HCT116 (cell line): ENCODE data around the gene BTF3L4. TPM values are rescaled to one million over a fixed set of nuclear protein-coding genes. Genes with fewer than 3 reads are reported as not detected.
A peak's percentile ranks its signal among the peaks of the same experiment; 100 is the strongest.

Experiments
- ATAC-seq: fragments of 200-7000 bp; cut with Tn5 transposase; 2 replicates; pipeline ENCODE4 v1.9.1; 2020; ENCODE audit warnings: mild to moderate bottlenecking, moderate library complexity
- BruUV-seq: library from RNA; stranded (reverse); fragments of 400-500 nt; replicated peaks from 2 replicates; lab custom pipeline; 2021; lab: Mats Ljungman, UMichigan
- CTCF ChIA-PET: fragments of 300-600 bp; sonication (Branson Sonifier 250); formaldehyde crosslinking; loops from one replicate; lab custom pipeline; 2021; ENCODE audit warnings: antibody characterized with exemption; lab: Charles Lee
- POLR2A ChIA-PET: fragments of 300-600, 350-600 bp; sonication (Branson Sonifier 250); formaldehyde crosslinking; loops from one replicate; lab custom pipeline; 2021; ENCODE audit warnings: antibody characterized with exemption; lab: Charles Lee
- RAD21 ChIA-PET, 2 experiments: fragments of 300-600 bp; sonication (Branson Sonifier 250); formaldehyde crosslinking; loops; one replicate each; lab custom pipeline; 2023; ENCODE audit warnings: low total read pairs in 2 of 2; ENCODE audit not compliant: uncharacterized antibody in 2 of 2, unreplicated experiment in 2 of 2, low non-redundant PET in 1 of 2; lab: Charles Lee
- DNase-seq: peaks from one replicate; pipeline ENCODE4 v3.0.0-alpha.2; 2010; ENCODE audit warnings: low read depth, low spot score
- H2AFZ ChIP-seq: fragments of 200-600 bp; shearing (Covaris generic), sonication (generic); 2 replicates; pipeline ENCODE4 v1.6.1; 2017; ENCODE audit warnings: low read depth, mixed run types, mixed read lengths, antibody characterized with exemption, low read length; ENCODE audit not compliant: poor library complexity, severe bottlenecking
- H3K27ac ChIP-seq: 2 replicates; pipeline ENCODE4 v1.5.1; 2012; ENCODE audit warnings: low read depth, low read length
- H3K27me3 ChIP-seq: fragments of 200-600 bp; sonication (generic); 2 replicates; pipeline ENCODE4 v1.6.1; 2016; ENCODE audit warnings: mixed run types, low read length, mixed read lengths; ENCODE audit not compliant: insufficient read depth
- H3K36me3 ChIP-seq, 2 experiments: fragments of 200-500 bp in 1 of 2; fragments of 200-600 bp in 1 of 2; sonication (Bioruptor generic) in 1 of 2; sonication (generic) in 1 of 2; 2 replicates each; pipeline versions ENCODE4 v1.5.1 to v1.6.1; 2014 to 2016; ENCODE audit warnings: low read length in 2 of 2, inconsistent platforms in 1 of 2, mixed read lengths in 1 of 2, mixed run types in 1 of 2; ENCODE audit not compliant: insufficient read depth in 2 of 2, control insufficient read depth in 1 of 2
- H3K4me1 ChIP-seq, 2 experiments: fragments of 200-600 bp in 1 of 2; sonication (generic) in 1 of 2; 2 replicates each; pipeline versions ENCODE4 v1.5.1 to v1.6.1; 2012 to 2017; ENCODE audit warnings: low read length in 2 of 2, inconsistent platforms in 1 of 2, mild to moderate bottlenecking in 1 of 2, mixed read lengths in 1 of 2, mixed run types in 1 of 2, moderate library complexity in 1 of 2; ENCODE audit not compliant: insufficient read depth in 2 of 2, control insufficient read depth in 1 of 2
- H3K4me2 ChIP-seq: fragments of 200-600 bp; sonication (generic); 2 replicates; pipeline ENCODE4 v1.6.1; 2017; ENCODE audit warnings: mixed run types, low read length, mixed read lengths
- H3K4me3 ChIP-seq, 2 experiments: fragments of 200-600 bp in 1 of 2; sonication (generic) in 1 of 2; replicated peaks in 1 of 2; 2 replicates each; pipeline ENCODE4 v1.5.1; 2011 to 2016; ENCODE audit warnings: low read length in 2 of 2, control low read depth in 1 of 2, low read depth in 1 of 2, mild to moderate bottlenecking in 1 of 2, mixed read lengths in 1 of 2, mixed run types in 1 of 2
- H3K79me2 ChIP-seq: fragments of 200-600 bp; sonication (generic); 2 replicates; pipeline ENCODE4 v1.6.1; 2017; ENCODE audit warnings: mild to moderate bottlenecking, mixed run types, low read length, moderate library complexity, mixed read lengths; ENCODE audit not compliant: insufficient read depth
- H3K9ac ChIP-seq: fragments of 200-600 bp; sonication (generic); 2 replicates; pipeline ENCODE4 v1.6.1; 2016; ENCODE audit warnings: low read length, mixed read lengths
- H3K9me2 ChIP-seq: fragments of 200-600 bp; sonication (generic), shearing (Covaris generic); 2 replicates; pipeline ENCODE4 v1.6.1; 2017; ENCODE audit warnings: mixed run types, mild to moderate bottlenecking, moderate library complexity; ENCODE audit not compliant: insufficient read depth
- H3K9me3 ChIP-seq, 2 experiments: fragments of 200-500 bp in 1 of 2; fragments of 200-600 bp in 1 of 2; sonication (Bioruptor generic) in 1 of 2; sonication (generic) in 1 of 2; 2 replicates each; pipeline ENCODE4 v1.6.1; 2014 to 2017; ENCODE audit warnings: low read length in 2 of 2, mixed read lengths in 2 of 2, inconsistent platforms in 1 of 2, low read depth in 1 of 2, mild to moderate bottlenecking in 1 of 2, mixed run types in 1 of 2, moderate library complexity in 1 of 2; ENCODE audit not compliant: control insufficient read depth in 1 of 2, insufficient read depth in 1 of 2
- H4K20me1 ChIP-seq: fragments of 200-600 bp; sonication (generic), shearing (Covaris generic); 2 replicates; pipeline ENCODE4 v1.6.1; 2017; ENCODE audit warnings: mixed run types, mild to moderate bottlenecking, moderate library complexity; ENCODE audit not compliant: insufficient read depth
- CBX3 ChIP-seq: IDR thresholded peaks from 2 replicates; pipeline ENCODE4 v1.6.1; 2012; ENCODE audit warnings: low read depth
- EGR1 ChIP-seq: IDR thresholded peaks from 2 replicates; pipeline ENCODE4 v1.6.1; 2012; ENCODE audit warnings: low read depth
- EZH2 ChIP-seq: fragments of 200-600 bp; sonication (generic); IDR thresholded peaks from 2 replicates; pipeline ENCODE4 v1.6.1; 2017; ENCODE audit warnings: antibody characterized with exemption, mixed run types
- EZH2phosphoT487 ChIP-seq: fragments of 200-600 bp; IDR thresholded peaks from 2 replicates; pipeline ENCODE4 v1.6.1; 2018; ENCODE audit warnings: antibody characterized with exemption, borderline replicate concordance
- JUND ChIP-seq: IDR thresholded peaks from 2 replicates; pipeline ENCODE4 v1.6.1; 2012
- POLR2A ChIP-seq: IDR thresholded peaks from 2 replicates; pipeline ENCODE4 v1.7.0; 2011; ENCODE audit warnings: borderline replicate concordance; ENCODE audit not compliant: insufficient read depth, insufficient read length; ENCODE audit errors: extremely low read depth
- RAD21 ChIP-seq: IDR thresholded peaks from 2 replicates; pipeline ENCODE4 v1.6.1; 2012; ENCODE audit warnings: low read depth, mild to moderate bottlenecking
- SIN3A ChIP-seq: IDR thresholded peaks from 2 replicates; pipeline ENCODE4 v1.6.1; 2012; ENCODE audit warnings: low read depth
- TCF7L2 ChIP-seq: IDR thresholded peaks from 2 replicates; pipeline ENCODE4 v1.7.0; 2011; ENCODE audit warnings: borderline replicate concordance, inconsistent platforms; ENCODE audit not compliant: insufficient read depth, insufficient read length; ENCODE audit errors: extremely low read depth
- YY1 ChIP-seq: IDR thresholded peaks from 2 replicates; pipeline ENCODE4 v1.6.1; 2011; ENCODE audit warnings: low read length, low read depth, moderate library complexity, mild to moderate bottlenecking; ENCODE audit not compliant: insufficient replicate concordance; ENCODE audit errors: extremely low read depth
- ZFX ChIP-seq: fragments of 450-650 bp; IDR thresholded peaks from 2 replicates; pipeline ENCODE4 v1.6.1; 2017
- ZNF274 ChIP-seq: fragments of 200-500 bp; sonication (Bioruptor generic); IDR thresholded peaks from 2 replicates; pipeline ENCODE4 v1.6.1; 2014; ENCODE audit warnings: mild to moderate bottlenecking, low read depth, low read length, inconsistent platforms
- intact Hi-C: fragments of 100-400 bp; cut with micrococcal nuclease; formaldehyde crosslinking; loops from 2 replicates; pipeline ENCODE4 v1.10.0; 2022
- total RNA-seq: library from RNA; stranded (reverse); gene quantifications from one replicate; pipeline ENCODE4 v1.2.1, GENCODE V29; 2021; ENCODE audit not compliant: unreplicated experiment

BTF3L4 gene
- total RNA-seq, 1 experiment from 2014 or later, result 56.6 TPM

DNA sequence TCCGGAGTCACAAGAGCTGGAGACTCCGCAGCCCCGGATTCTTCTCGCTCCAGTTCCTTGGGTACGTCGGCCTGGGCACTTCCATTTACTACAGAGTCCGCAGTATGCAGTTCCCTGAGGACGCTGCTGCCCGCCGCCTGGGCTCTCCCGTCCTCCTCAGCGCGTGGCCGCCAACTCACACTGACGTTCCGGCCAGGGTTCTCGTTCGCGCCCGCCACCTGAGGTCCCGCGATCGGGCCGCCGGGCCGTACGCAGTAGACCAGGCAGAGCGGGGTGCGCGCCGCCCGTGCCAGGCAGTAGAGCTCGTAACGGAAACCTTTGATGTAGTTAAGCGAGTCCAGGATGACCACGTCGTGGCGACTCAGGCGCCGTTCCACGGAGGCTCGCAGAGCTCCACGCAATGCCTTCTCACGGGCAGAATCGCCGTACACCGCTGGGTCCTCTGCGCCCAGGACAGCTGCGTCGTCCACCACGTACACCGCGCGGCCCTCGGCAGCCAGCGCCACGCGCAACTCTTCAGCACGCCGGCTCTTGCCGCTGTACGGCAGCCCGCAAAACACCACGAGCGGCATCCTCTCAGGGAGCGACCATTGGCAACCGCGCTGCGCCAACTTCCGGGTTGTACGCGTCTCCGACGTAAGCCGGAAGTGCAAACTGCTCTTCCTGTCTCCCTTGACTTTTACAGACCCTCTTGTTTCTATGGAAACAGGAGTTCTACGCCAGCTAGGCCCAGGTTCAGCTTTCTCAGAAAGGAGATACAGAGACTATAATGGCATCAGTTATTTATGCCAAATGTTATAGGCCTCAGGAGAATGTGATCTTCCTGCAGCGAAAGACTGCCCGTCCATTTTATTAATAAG lies 22.7 kb upstream of the BTF3L4 start, which contains the start of gene KTI12 (continued):
- no peak for TF ChIP-seq ZNF274
- TF ChIP-seq POLR2A, result peak; percentile 64
- TF ChIP-seq ZFX, result peak; percentile 61
- no peak for TF ChIP-seq JUND
- TF ChIP-seq RAD21, result no peak
- TF ChIP-seq EZH2, result no peak
- no peak for TF ChIP-seq EGR1
- peak; percentile 75 for TF ChIP-seq TCF7L2
- no peak for TF ChIP-seq EZH2phosphoT487
- TF ChIP-seq SIN3A, result peak; percentile 56
- TF ChIP-seq CBX3, result no peak; the same call in 1 of the 2 replicates
- TF ChIP-seq YY1, result peak; percentile 92

- TF ChIP-seq JUND (no peak), EGR1 (0 out of 2 replicates have a peak, but pooled peaks have one; percentile 19)
- CTCF ChIA-PET, result no interaction called here
- H3K4me3 ChIP-seq, result peak overlapping the region; percentile 87 to 91
- peaks cover 42% of the 10 kb centered on the region for H3K79me2 ChIP-seq
- H3K9me3 ChIP-seq, result no peaks in the 10 kb centered on the region
- peak overlapping the region; percentile 92 for H3K9ac ChIP-seq
- peak overlapping the region; percentile 14 for H2AFZ ChIP-seq
- no peak for DNase-seq
- no peaks in the 10 kb centered on the region for H3K9me2 ChIP-seq
- H3K27me3 ChIP-seq, result no peaks in the 10 kb centered on the region
- H3K27ac ChIP-seq, result peak overlapping the region; percentile 78
- ATAC-seq, result no peak
- intact Hi-C loops, result no loop called here
- RAD21 ChIA-PET, result no interaction called here
- no peaks in the 10 kb centered on the region for H4K20me1 ChIP-seq
- POLR2A ChIA-PET, result interaction anchor here (2.4 kb wide), 1 partner anchor 21 kb away, joined by 9 read pairs; the partner anchor contains the start of gene TXNDC12
- H3K36me3 ChIP-seq, result peaks cover 0 to 6% of the 10 kb centered on the region in 2 experiments; a peak in 3 of 4 replicates
- peak overlapping the region; percentile 87 for H3K4me2 ChIP-seq
- peaks cover 5 to 17% of the 10 kb centered on the region in 2 experiments; a peak in 2 of 4 replicates for H3K4me1 ChIP-seq
- no TSS peak for BruUV-seq
These were observed 22.1 kb upstream of the BTF3L4 start for GRCh38 chr1:52034050-52034384.
